Breast epithelium (tissue), 3 donors: ENCODE data around the gene BRCC3.

Source experiments
- CTCF ChIP-seq, 3 donors: fragments of 450-650 bp; IDR thresholded peaks; one replicate each; pipeline ENCODE4 v1.5.1; 2016 to 2017; ENCODE audit warnings: antibody characterized with exemption in 3 of 3, mild to moderate bottlenecking in 3 of 3, moderate library complexity in 3 of 3
- POLR2A ChIP-seq: fragments of 450-650 bp; IDR thresholded peaks from one replicate; pipeline ENCODE4 v1.6.1; 2016; ENCODE audit warnings: antibody characterized with exemption, mild to moderate bottlenecking, moderate library complexity

- TF ChIP-seq CTCF (IDR thresholded peaks at IDR 0.05) (no peak), POLR2A (no peak)
Measured at GRCh38 chrX:155023907-155024833, 47.1 kb upstream of the BRCC3 start.
